Activated naive CD4-positive, alpha-beta T cell treated with anti-CD3 and anti-CD28 coated beads, Interleukin-2, amount 50 U/mL, for 16 hours (primary cell): ENCODE measurements around the gene HIPK2.
"Not testable (repeated sequence)": the region's sequence is repeated elsewhere in the genome, so short reads cannot be mapped to it uniquely, and the experiment has no call there.

Source experiments
- DNase-seq: peaks from one replicate; pipeline ENCODE4 v3.0.0-alpha.2; 2020

Gene HIPK2

GRCh38 chr7:139692723-139693122 is 85.1 kb downstream of the HIPK2 start:
- DNase-seq: no peak

GRCh38 chr7:139691253-139691781 is 86.5 kb downstream of the HIPK2 start:
- no peak for DNase-seq

GRCh38 chr7:139687980-139688632 is 89.7 kb downstream of the HIPK2 start:
- DNase-seq: no peak

DNA sequence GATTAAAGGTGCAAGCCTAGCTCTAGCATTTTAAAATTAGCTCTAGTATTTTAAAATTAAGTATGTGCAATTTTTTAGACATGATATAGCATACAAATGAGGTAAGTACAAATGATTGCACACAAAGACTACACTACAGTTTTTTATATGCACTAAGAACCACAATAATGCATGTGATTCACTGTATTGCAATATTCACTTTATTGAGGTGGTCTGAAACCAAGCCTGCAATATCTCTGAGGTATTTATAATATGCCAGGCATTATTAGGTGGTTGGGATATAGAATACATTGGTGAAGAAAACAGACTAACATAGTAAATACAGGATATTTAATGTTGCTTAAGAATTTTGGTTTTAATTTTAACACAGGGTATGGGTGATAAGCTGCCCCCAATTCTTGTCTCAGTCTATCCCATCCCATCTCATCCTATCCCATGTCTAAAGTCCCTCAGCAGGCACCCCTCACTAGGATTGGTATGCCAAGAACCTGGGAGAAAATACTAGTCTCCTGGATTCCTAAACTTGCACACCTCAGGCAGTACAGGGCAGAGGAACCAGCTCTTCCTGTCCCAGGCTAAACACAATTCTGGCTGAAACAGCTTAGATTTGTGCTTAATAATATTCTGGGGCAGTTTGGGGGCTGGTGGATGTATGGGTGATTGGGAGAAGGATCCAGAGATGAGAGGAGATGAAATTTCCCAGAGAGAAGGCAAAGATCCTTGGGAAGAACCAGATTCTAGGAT is 90.4 kb downstream of the HIPK2 start:
- DNase-seq: no peak

GRCh38 chr7:139683137-139683921 is 94.5 kb downstream of the HIPK2 start:
- no peak for DNase-seq

- DNase-seq: no peak
Measured at GRCh38 chr7:139682136-139683013, 95.4 kb downstream of the HIPK2 start.

GRCh38 chr7:139681812-139682135 is 96.0 kb downstream of the HIPK2 start:
- no peak for DNase-seq

- DNase-seq: no peak
Measured at GRCh38 chr7:139681463-139681755, 96.4 kb downstream of the HIPK2 start.

DNA sequence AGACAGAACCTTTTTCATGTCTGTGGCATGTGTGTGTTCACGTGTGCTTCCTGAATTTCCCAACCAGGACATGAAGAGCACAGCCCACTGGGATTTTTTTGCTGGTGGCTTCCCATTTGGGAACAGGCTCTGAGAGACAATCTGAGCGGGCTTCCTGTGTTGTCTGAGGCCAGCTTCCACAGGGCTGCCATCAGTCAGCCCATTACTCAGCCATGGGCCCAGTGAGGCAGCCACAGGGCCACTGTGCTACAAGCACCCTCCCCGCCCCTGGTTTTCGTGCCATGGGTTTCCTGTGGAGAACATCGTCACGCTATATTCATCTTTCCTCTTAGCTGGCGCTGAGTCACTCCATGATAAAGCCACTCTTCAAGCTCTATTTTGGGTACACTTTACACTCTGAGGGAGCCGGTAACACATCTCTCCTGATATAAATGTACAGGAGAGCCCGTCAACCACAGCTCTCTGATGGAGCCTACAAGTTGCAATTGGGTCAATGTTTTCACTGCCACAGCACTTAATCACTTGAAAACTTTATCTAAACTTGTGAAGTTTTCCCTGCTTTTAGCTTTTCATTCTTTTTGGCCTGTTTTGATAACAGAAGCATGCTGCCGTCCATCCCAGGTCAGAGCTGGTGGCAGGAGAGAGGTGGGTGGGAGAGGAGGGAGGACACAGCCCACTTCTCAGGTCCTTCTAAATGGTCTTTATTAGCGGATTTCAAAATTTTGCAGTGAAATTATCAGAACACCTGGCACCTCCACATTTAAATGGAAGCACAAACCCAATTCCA is 96.9 kb downstream of the HIPK2 start:
- peak; percentile 70 for DNase-seq

DNA sequence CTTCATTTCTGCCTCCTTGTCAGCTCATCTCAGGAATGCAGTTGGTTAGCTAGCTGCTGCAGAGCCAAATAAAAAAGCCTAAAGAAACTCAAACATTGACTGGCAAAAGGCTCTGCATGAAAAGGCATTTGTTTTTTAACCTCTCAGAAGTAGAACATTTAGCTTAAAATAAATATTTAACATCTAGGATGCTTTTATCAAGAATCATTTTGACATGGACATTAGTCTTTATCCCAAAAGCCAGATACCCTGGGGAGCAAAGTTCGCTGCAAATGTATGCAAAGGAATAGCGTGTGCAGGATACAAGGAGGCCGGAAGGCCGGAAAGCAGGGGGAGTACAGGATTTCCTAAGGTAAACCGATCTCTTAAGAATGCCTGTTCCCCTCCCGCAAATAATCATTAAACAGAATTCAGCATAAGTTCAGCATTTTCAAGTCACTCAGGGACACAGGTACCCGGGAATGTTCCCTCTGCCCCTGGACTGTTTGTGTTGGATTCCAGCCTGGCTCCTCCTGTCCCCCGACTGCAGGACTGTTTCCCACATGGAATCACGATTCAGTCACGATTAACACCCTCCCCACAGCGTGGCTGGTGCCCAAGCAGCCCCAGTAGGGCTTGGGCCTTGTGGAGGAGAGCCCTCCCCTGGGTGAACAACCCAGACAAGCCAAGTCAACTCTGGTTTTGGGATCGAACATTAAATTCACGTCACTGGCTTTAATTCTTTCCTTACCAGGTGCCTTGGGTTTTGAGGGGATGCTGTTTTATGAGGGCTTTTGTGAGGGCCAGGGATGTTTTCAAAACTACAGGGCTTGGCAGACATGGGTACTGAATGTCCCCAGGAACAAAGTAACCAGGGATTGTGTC is 97.8 kb downstream of the HIPK2 start:
- DNase-seq: no peak

- DNase-seq: no peak
Measured at GRCh38 chr7:139676390-139676789, 101.4 kb downstream of the HIPK2 start.

DNA sequence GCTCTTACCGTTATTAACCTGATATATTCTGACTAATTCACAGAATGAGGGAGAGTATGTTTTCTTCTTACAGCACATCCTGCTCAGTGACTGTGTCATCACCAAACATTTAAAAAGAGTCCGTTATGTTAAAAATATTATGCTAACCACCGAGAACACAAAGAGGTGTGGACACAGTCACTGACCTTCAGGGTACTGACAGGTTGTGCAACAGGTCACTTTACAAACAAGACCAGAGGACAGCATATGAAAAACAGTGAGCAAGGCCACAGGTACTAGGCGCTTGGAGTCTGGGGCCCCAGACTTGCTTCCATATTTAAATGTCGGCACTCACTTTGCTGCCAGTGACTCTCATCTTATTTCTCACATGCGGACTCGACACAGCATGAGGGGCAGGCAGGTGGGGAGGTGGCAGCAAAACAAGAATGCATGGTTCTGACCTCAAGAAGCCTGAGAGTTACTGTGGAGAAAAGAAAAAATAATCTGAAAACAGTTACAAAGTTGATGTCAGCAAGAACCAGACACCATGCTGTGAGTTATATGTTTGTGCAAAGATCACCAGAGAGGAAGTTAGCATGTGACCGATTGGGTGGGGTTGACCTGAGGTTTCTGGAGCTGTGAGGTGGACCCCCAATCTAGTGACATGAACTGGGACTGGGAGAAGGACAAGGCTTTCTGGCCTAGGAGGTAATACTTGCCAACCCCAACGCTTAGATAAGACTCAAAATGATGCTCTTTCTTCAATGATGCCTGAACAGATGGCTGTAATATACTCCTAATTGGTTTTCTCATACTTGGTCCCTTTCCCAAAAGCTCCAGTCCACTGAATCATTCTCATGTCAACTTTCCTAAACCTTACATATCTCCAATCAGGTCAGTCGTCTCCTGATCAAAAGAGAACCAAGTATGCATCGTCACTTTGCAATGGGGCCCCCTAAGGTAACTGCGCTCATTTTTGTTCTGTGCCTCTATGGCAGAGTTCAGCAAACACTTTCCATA is 102.4 kb downstream of the HIPK2 start:
- no peak for DNase-seq

- no peak for DNase-seq
Measured at GRCh38 chr7:139674752-139675126, 103.1 kb downstream of the HIPK2 start.

- DNase-seq: no peak
Measured at GRCh38 chr7:139674341-139674740, 103.5 kb downstream of the HIPK2 start.

- DNase-seq: no peak
Measured at GRCh38 chr7:139673762-139674161, 104.0 kb downstream of the HIPK2 start.

- DNase-seq: no peak
Measured at GRCh38 chr7:139673230-139673629, 104.6 kb downstream of the HIPK2 start.

DNA sequence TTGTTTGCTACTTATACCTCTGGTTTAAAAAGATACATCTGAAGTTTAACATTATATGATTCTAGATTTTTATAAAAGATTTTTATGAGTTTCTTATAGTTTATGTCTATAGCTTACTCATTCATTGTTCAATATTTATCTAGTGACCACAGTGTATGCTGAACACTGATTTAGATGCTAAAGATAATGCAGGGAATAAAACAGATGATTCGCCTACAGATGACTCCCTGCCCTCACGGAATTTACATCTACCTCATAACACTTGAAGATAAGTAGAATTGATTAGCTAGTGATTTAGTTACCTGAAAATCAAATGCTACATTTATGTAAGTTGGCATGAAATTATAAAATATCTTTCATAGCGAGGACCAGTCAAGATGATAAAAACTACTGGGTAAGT is 105.8 kb downstream of the HIPK2 start:
- DNase-seq: no peak

GRCh38 chr7:139670662-139671061 is 107.1 kb downstream of the HIPK2 start:
- not testable (repeated sequence) for DNase-seq

DNA sequence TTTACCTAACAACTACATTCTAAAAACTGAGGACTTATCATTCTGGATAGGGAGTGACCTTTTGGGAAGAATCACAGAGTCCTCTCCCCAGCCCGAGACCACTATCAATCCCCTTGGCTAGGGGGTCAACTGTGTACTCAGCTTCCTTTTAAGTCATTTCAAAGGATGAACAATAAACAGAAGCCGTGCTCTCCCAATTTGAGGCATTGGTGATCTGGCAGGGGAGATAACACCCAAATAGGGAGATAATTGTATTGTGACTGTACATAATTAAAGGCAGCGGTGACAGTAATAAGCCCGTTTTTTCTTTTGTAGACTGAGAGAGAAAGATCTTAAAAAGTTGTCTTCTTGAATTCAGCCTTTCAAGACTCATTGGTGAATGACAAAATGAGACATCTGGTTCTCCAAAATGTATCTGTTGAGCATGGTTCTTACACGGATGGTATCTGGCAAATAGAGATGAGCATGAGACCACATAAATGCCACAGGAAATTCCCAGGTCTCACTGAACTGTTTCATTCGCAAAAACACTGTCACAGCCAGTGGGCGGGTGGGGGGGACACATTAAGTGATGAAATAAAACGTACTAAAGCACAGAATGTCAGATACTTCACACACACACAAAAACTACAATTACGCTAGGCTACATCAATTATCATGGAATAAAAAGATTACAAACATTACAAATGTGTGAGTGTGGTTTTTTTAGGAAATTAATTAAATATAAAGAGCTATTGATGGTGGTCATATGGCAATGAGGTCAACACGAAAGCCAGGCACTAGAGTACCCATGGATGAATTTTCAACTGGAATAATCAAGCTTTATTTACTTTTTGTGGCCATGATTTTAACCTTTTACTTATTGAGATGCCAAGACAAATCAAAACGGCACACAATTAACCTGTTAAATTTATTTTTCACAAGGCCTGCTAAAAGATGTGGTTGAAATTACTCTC is 108.4 kb downstream of the HIPK2 start:
- DNase-seq: peak; percentile 50
